ENCODE results near the gene DNMBP.

DNA sequence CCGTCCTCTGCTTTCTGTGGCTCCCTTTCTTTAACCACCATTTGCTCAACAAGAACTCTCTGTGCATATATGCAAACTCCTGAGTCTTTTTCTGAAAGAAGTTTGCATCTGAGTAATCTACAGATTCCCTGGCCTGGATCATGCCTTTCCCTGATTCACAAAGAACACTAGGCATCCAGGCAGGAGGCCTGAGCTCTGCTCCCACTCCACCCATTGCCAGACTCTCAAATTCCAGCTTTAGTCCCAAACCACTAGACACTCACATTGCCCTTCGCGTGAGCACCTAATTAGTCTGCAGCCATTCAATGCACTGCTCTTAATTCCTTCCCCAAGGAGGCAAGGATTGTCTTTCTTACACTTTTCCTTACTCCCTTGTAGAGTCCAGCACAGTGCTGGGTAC, 166.4 kb downstream of the DNMBP start:
- no peak for TF ChIP-seq EZH2 (IDR thresholded peaks at IDR 0.05; ENCODE audit: borderline replicate concordance)
- TF ChIP-seq, protein P1, sequence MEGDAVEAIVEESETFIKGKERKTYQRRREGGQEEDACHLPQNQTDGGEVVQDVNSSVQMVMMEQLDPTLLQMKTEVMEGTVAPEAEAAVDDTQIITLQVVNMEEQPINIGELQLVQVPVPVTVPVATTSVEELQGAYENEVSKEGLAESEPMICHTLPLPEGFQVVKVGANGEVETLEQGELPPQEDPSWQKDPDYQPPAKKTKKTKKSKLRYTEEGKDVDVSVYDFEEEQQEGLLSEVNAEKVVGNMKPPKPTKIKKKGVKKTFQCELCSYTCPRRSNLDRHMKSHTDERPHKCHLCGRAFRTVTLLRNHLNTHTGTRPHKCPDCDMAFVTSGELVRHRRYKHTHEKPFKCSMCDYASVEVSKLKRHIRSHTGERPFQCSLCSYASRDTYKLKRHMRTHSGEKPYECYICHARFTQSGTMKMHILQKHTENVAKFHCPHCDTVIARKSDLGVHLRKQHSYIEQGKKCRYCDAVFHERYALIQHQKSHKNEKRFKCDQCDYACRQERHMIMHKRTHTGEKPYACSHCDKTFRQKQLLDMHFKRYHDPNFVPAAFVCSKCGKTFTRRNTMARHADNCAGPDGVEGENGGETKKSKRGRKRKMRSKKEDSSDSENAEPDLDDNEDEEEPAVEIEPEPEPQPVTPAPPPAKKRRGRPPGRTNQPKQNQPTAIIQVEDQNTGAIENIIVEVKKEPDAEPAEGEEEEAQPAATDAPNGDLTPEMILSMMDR (IDR thresholded peaks at IDR 0.05; ENCODE audit: poor library complexity), result no peak

Data from hepatocyte (in vitro differentiated cells).